Transverse colon (tissue), 3 donors: ENCODE measurements around the gene EPB41L1.

ENCODE experiments used
- CTCF ChIP-seq, 5 experiments: fragments of 200-600 bp in 3 of 5; fragments of 450-650 bp in 2 of 5; sonication (generic) in 3 of 5; IDR thresholded peaks; 1 replicate in 2 of 5; 2 replicates in 3 of 5; pipeline ENCODE4 v1.5.1; 2016 to 2017; ENCODE audit warnings: antibody characterized with exemption in 5 of 5, inconsistent platforms in 3 of 5, mild to moderate bottlenecking in 2 of 5, moderate library complexity in 1 of 5
- POLR2A ChIP-seq: fragments of 450-650 bp; IDR thresholded peaks from one replicate; pipeline ENCODE4 v1.6.1; 2016; ENCODE audit warnings: antibody characterized with exemption, mild to moderate bottlenecking, moderate library complexity

- TF ChIP-seq CTCF (IDR thresholded peaks at IDR 0.05) (no peak), POLR2A (no peak)
These were observed 3.5 kb upstream of the EPB41L1 start for GRCh38 chr20:36150847-36151539.
